Measurements from ENCODE around the gene JAZF1.

JAZF1 gene

GRCh38 chr7:27840313-27840712 is 340.3 kb downstream of the JAZF1 start:
- no peak for DNase-seq (ENCODE audit: low read depth, low spot score)

GRCh38 chr7:27839099-27839498 is 341.5 kb downstream of the JAZF1 start:
- DNase-seq (ENCODE audit: low read depth, low spot score) = peak; percentile 4

GRCh38 chr7:27836536-27836935 is 344.1 kb downstream of the JAZF1 start:
- no peak for DNase-seq (ENCODE audit: low read depth, low spot score)

GRCh38 chr7:27835376-27835775 is 345.2 kb downstream of the JAZF1 start:
- no peak for DNase-seq (ENCODE audit: low read depth, low spot score)

GRCh38 chr7:27834179-27834921 is 346.2 kb downstream of the JAZF1 start:
- DNase-seq (ENCODE audit: low read depth, low spot score) = peak; percentile 6

GRCh38 chr7:27826357-27826756 is 354.2 kb downstream of the JAZF1 start:
- no peak for DNase-seq (ENCODE audit: low read depth, low spot score)

GRCh38 chr7:27825891-27826290 is 354.7 kb downstream of the JAZF1 start:
- no peak for DNase-seq (ENCODE audit: low read depth, low spot score)

GRCh38 chr7:27822245-27822644 is 358.4 kb downstream of the JAZF1 start:
- no peak for DNase-seq (ENCODE audit: low read depth, low spot score)

- no peak for DNase-seq (ENCODE audit: low read depth, low spot score)
These were observed 367.9 kb downstream of the JAZF1 start for GRCh38 chr7:27812706-27813105.

- DNase-seq (ENCODE audit: low read depth, low spot score) = no peak
These were observed 370.4 kb downstream of the JAZF1 start for GRCh38 chr7:27810186-27810585.

GRCh38 chr7:27808626-27809025 is 372.0 kb downstream of the JAZF1 start:
- no peak for DNase-seq (ENCODE audit: low read depth, low spot score)

- DNase-seq (ENCODE audit: low read depth, low spot score) = no peak
These were observed 376.5 kb downstream of the JAZF1 start for GRCh38 chr7:27804139-27804538.

- DNase-seq (ENCODE audit: low read depth, low spot score) = no peak
These were observed 377.6 kb downstream of the JAZF1 start for GRCh38 chr7:27802999-27803398.

GRCh38 chr7:27799212-27799611 is 381.4 kb downstream of the JAZF1 start:
- DNase-seq (ENCODE audit: low read depth, low spot score) = no peak

- no peak for DNase-seq (ENCODE audit: low read depth, low spot score)
These were observed 384.6 kb downstream of the JAZF1 start for GRCh38 chr7:27795977-27796376.

GRCh38 chr7:27793780-27794179 is 386.8 kb downstream of the JAZF1 start:
- no peak for DNase-seq (ENCODE audit: low read depth, low spot score)

GRCh38 chr7:27788437-27788836 is 392.2 kb downstream of the JAZF1 start:
- DNase-seq (ENCODE audit: low read depth, low spot score) = no peak

- no peak for DNase-seq (ENCODE audit: low read depth, low spot score)
These were observed 396.1 kb downstream of the JAZF1 start for GRCh38 chr7:27784399-27785053.

GRCh38 chr7:27782849-27783248 is 397.7 kb downstream of the JAZF1 start:
- DNase-seq (ENCODE audit: low read depth, low spot score) = no peak

GRCh38 chr7:27781188-27781587 is 399.4 kb downstream of the JAZF1 start:
- DNase-seq (ENCODE audit: low read depth, low spot score) = no peak

All from ELF-1 (cell line).